SK-N-SH treated with all-trans-retinoic acid at 6 μM for 48 hours (cell line): ENCODE results near the gene GALT.

ENCODE experiments used
- ARNTL ChIP-seq: fragments of 450-650 bp; formaldehyde crosslinking; IDR thresholded peaks from 2 replicates; pipeline ENCODE4 v1.5.0; 2020; ENCODE audit warnings: low read depth, mild to moderate bottlenecking, moderate library complexity, borderline replicate concordance
- CREB5 ChIP-seq: fragments of 250-450 bp; sonication (Bioruptor Pico); IDR thresholded peaks from 2 replicates; pipeline ENCODE4 v1.5.1; 2020; ENCODE audit warnings: low read depth, mild to moderate bottlenecking, moderate library complexity
- GLIS3 ChIP-seq: fragments of 250-450 bp; sonication (Bioruptor Pico); IDR thresholded peaks from 2 replicates; pipeline ENCODE4 v1.5.0; 2020; ENCODE audit warnings: mild to moderate bottlenecking, moderate library complexity
- ISL1 ChIP-seq: fragments of 250-450 bp; sonication (Bioruptor Pico); IDR thresholded peaks from 2 replicates; pipeline ENCODE4 v2.1.2; 2022; ENCODE audit warnings: mild to moderate bottlenecking, moderate library complexity
- PPARA ChIP-seq: fragments of 250-450 bp; sonication (Bioruptor Pico); IDR thresholded peaks from 2 replicates; pipeline ENCODE4 v1.5.0; 2020; ENCODE audit warnings: mild to moderate bottlenecking, borderline replicate concordance
- RARB ChIP-seq: fragments of 250-450 bp; sonication (Bioruptor Pico); IDR thresholded peaks from 2 replicates; pipeline ENCODE4 v1.8.0; 2021; ENCODE audit warnings: mild to moderate bottlenecking, moderate library complexity
- ZFP3 ChIP-seq: fragments of 250-450 bp; sonication (Bioruptor Pico); IDR thresholded peaks from 2 replicates; pipeline ENCODE4 v1.5.0; 2020; ENCODE audit warnings: mild to moderate bottlenecking, moderate library complexity
- ZFP30 ChIP-seq: fragments of 450-650 bp; formaldehyde crosslinking; IDR thresholded peaks from 2 replicates; pipeline ENCODE4 v1.5.0; 2022; ENCODE audit warnings: mild to moderate bottlenecking, moderate library complexity
- TF ChIP-seq, protein P1 (sequence below): fragments of 250-450 bp; sonication (Bioruptor Pico); IDR thresholded peaks from 2 replicates; pipeline ENCODE4 v1.5.1; 2021; ENCODE audit warnings: mild to moderate bottlenecking, moderate library complexity

DNA sequence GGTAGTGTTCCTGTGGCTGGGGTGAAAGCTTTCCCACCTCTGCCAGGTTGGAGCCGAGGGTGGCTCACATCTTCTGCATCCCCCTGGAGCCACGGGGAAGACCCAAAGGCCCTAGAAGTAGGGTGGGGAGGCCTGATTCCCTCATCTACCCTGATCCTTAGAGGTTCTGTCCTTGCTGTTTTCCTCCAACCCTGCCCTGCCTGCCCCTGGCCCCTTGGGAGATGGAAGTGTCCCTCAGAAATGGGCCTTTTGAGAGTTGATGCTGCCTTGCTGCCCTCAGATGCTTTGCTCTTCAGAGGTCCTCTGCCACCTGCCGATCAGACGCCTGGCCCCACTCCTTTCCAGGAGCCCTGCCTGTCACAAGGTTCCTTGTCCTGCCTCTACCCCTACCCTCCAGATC is 38.3 kb downstream of the GALT start:
- TF ChIP-seq ISL1 (CRISPR knock-in tag) = no peak
- TF ChIP-seq ZFP3 = no peak
- no peak for TF ChIP-seq CREB5 (CRISPR knock-in tag)
- no peak for TF ChIP-seq GLIS3 (CRISPR knock-in tag)
- TF ChIP-seq PPARA (CRISPR knock-in tag) = no peak
- TF ChIP-seq RARB = no peak
- TF ChIP-seq, protein P1, sequence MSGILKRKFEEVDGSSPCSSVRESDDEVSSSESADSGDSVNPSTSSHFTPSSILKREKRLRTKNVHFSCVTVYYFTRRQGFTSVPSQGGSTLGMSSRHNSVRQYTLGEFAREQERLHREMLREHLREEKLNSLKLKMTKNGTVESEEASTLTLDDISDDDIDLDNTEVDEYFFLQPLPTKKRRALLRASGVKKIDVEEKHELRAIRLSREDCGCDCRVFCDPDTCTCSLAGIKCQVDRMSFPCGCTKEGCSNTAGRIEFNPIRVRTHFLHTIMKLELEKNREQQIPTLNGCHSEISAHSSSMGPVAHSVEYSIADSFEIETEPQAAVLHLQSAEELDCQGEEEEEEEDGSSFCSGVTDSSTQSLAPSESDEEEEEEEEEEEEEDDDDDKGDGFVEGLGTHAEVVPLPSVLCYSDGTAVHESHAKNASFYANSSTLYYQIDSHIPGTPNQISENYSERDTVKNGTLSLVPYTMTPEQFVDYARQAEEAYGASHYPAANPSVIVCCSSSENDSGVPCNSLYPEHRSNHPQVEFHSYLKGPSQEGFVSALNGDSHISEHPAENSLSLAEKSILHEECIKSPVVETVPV (CRISPR knock-in tag) = no peak
- no peak for TF ChIP-seq ARNTL (CRISPR knock-in tag)
- no peak for TF ChIP-seq ZFP30 (CRISPR knock-in tag)
